NCI-H526 treated with DMSO at 0.1 percent for 48 hours (cell line): ENCODE data around the gene TLR6.
"Not testable (repeated sequence)": the region's sequence is repeated elsewhere in the genome, so short reads cannot be mapped to it uniquely, and the experiment has no call there.

ENCODE experiments used
- DNase-seq: peaks from one replicate; lab custom pipeline; 2025; lab: John Stamatoyannopoulos, UW

Gene TLR6

DNA sequence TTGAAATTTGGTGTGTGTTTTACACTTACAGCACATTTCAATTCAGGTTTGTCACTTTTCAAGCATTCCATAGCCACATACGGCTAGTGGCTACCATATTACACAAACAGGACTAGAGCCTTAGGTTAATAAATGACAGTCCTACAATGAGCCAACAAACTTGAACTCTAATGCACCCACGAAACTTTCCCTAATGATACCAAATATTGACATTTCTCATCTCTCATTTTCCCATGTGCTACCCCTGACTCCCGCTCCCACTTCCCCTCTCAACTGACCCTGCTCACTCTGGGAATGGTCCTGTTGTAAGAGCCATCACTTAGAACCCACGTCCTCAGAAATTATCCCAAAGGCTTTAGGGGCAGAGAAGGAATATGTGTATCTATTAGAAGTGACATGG, 68.9 kb downstream of the TLR6 start:
- DNase-seq: no peak

DNA sequence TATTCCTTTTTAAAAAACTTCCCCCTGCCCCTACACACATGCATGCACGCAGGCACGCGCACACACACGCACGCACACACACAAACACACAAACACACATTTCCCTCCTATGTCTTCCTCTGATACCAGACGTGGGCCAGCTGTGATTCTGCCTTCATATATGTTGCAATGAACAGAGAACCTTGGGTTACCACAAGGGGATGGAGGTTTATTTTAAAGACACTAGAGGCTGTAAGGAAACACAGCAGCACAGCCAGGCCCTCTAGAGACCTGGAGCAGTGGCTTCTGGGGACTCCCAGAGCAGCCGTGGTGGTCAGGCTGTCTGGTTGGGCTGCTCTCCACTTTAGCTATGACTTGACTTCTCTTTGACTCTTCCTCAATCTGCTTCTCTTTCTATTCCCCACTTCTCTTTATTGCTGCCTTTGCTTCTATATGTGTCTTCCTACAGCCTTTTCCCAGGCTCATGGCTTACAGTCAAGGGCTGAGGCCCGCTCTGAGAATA, 70.7 kb downstream of the TLR6 start:
- DNase-seq: no peak

DNA sequence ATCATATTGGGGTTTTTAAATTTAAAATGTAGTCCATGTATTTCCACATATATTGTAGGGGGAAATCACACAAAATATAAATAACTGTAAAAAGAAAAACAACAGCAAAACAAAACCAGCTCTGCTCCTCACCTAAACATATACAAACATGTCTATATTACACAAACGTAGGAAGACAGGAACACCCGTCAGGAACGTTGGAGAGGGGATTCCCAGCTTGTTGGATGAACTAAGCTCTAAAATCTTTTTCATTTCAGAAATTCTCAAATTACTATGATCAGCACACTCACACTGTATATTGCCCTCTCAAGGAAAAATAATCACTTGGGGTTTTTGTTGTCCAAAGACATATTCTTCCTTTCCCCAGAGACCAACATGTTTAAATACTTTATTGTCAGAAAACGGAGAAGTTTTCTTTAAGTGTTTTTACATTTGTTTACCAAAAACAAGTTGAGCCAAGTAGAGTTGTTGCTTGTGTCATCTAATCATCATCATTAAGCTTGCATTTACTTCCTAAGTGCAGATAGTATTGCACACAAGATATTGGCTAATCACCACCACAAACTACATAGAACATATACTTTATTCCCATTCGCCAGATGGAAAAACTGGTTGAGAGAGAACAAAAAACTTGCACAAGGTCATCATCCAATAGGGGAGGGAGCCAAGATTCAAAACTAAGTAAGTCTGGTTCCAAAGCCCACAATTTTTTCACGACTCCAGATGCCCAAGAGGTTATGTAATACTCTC, 71.4 kb downstream of the TLR6 start:
- no peak for DNase-seq

DNA sequence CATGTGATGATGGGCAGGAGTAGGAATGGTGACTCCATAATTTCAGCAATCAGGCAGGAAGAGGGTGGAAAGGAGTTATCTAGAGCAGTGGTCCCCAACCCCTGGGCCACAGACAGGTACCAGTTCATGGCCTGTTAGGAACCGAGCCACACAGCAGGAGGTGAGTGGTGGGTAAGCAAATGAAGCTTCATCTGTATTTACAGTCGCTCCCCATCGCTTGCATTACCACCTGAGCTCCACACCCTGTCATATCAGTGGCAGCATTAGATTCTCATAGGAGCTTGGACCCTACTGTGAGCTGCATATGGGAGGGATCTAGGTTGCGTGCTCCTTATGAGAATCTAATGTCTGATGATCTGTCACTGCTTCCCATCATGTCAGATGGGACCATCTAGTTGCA, 72.5 kb downstream of the TLR6 start:
- DNase-seq: no peak

DNA sequence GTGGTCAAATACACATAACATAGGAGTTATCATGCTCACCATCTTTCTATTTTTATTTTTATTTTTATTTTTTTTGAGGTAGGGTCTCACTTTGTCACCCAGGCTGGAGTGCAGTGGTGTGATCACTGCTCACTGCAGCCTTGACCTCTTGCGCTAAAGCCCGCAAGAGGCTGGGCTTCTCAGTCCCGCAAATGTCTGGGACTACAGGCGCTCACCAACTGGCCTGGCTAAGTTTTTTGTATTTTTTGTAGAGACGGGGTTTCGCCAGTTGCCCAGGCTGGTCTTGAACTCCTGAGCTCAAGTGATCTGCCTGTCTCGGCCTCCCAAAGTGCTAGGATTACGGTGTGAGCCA, 73.5 kb downstream of the TLR6 start:
- no peak for DNase-seq

DNA sequence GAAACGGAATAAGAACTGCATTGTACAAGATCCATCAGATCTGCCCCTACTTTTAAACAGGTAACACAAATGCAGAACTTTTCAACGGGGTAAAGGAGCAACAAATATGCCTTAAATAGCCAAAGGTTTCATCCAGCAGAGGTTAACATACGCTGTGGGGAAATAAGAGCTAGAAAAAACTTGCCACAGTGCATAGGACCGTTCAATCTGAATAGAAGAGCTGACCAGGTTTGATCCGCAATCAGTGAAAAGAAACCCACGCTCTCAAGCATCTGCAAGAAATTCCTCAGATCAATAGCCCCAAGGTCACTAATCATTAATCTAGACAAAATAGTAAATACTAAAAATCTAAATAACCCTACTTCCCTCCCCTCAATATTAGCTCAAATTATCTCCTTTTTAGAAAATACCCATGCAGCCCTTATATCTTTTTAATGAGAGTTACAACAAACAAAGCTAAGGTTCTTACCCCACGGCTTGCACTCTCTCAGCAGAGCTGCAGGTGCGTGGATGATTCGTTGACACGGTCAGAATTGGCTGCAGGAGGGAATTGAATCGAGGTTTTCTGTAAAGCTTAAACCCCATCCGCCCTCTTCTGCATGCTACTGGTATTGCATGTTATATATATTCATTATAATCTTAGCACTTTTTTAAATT, 74.0 kb downstream of the TLR6 start, which contains the start of gene TLR10:
Gene TLR10 (minus strand): TSS at position 539 of the 657 bp plus-strand sequence. CDS start 7,400 bp downstream, outside the sequence.
- peak; percentile 17 for DNase-seq

DNA sequence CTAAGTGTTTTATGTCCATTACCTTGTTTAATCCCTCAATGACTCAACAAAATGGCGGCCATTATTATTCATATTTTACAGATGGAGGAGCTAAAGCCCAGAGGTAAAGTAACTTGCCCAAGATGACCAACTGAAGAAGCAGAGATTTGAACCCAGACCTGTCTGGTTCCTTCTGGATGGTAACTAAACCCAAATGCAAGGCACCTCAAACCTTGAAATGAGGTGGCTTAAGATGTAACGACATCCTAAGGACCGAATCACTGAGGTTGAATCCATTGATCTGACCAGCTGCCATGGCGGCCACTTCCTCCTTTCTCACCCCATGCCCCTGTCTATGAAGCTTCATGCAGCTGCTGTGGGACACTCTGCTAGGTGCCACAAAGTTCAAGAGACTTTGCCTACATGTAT, 74.8 kb downstream of the TLR6 start:
- DNase-seq: no peak

DNA sequence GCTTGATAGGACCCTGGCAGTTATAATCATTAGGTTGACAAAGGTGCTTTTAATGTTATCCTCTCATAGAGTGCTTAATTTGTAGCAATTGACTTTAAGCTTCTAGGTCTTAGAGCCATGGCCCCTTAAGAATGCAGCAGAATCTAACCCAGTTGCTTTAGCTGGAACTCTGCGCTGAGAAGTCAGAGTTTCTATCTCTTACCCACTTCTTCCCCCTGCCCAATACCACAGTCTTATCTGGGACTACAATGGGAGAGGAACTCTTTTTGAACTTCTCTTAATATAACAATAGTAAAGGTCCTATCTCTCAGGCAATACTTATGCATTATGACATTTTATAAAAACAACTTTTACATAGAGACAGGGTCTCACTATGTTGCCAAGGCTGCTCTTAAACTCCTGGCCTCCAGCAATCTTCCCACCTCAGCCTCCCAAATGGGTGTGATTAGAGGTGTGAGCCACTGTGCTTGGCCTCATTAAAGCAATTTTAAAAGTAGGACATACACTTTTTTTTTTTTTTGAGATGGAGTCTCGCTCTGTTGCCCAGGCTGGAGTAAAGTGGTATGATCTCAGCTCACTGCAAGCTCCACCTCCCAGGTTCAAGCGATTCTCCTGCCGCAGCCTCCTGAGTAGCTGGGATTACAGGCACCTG, 75.7 kb downstream of the TLR6 start:
- DNase-seq: no peak

DNA sequence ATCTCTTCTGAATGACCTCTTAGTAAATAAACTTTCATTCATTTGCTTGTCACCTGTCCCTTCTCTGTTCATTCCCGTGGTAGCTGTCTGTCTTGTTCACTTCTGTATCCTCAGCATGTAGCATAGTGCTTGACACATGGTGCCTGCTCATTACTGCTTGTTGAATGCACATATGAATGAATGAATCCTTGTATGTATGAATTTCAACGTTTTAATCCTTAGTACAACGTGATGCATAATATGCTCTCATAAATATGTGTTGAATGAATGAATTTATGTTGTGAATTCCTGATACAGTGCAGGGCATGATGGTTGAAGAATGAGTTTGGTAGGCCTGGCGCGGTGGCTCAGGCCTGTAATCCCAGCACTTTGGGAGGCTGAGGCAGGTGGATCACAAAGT, 76.8 kb downstream of the TLR6 start:
- no peak for DNase-seq

DNA sequence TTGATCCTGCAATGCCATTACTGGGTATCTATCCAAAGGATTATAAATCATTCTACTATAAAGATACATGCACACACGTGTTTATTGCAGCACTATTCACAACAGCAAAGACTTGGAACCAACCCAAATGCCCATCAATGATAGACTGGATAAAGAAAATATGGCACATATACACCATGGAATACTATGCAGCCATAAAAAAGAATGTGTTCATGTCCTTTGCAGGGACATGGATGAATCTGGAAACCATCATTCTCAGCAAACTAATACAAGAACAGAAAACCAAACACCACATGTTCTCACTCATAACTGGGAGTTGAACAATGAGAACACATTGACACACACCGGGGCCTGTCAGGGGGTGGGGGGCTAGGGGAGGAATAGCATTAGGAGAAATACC, 78.7 kb downstream of the TLR6 start:
- DNase-seq: not testable (repeated sequence)

DNA sequence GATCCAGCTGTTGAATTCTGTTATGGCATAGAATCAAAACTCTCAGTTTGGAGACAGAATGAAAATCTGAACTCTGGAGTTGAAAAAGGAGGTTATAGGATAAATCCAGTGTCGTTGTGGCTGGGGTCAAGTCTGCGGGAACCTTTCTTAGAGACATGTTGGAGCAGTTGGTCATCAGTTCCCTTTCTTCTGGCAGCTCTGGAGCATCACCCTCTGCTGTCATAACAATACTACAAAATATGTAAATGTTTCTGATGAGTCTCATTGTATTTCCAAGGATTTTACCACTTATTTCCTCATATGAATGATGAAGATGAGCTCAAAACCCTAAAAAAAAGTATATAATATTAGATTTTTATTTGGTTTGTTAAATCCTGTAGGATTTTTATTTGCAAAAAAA, 81.3 kb downstream of the TLR6 start:
- DNase-seq: no peak

DNA sequence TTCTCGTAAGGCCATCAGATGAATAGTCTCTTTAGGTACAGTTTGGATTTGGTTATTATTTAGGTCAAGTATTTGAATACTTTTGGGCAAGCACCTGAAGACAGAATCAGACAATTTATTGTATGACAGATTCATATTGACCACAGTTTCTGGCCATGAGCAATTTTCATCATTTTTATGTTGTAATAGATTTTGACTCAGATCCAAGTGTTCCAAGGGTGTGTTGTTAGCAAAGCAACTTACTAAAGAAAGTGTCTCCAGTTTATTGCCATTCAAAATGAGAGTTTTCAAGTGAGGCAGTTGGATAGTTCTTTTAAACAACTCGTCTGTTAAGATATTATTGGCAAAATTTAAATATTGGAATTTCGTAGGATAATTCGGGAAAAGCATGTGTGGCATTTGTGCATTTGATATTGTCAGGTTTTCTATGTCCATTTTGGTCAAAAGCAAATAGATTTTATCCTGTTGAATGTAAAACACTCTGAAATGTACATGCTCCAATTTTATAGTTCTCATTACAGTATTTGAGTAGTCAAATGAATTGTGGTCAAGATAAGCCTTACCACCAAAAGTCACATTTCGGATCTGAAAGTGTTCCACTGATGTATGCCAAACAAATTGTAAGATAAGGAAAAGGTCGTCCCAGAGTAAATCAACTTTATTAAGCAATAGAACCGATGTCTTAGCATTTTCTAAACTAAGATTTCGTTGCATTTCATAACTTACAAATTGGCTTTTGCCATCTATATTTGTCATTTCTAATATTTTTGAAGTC, 82.2 kb downstream of the TLR6 start:
- DNase-seq: no peak
